Gastroesophageal sphincter (tissue), 4 donors: ENCODE data around the gene EME2. TPM values are rescaled to one million over a fixed set of nuclear protein-coding genes. Genes with fewer than 3 reads are reported as not detected.
A peak's percentile ranks its signal among the peaks of the same experiment; 100 is the strongest.

Source experiments
- ATAC-seq: fragments of 150-250 bp; one replicate; pipeline ENCODE4 v1.9.1; 2016; ENCODE audit warnings: mild to moderate bottlenecking, moderate library complexity
- H3K27ac ChIP-seq, 4 donors: fragments of 200-600 bp; sonication (generic) in 3 of 4; 1 replicate in 3 of 4; 2 replicates in 1 of 4; pipeline ENCODE4 v1.5.1; 2016 to 2019
- H3K27me3 ChIP-seq: fragments of 200-600 bp; sonication (generic); one replicate; pipeline ENCODE4 v1.5.1; 2019
- H3K36me3 ChIP-seq, 2 donors: fragments of 200-600 bp; sonication (generic); one replicate each; pipeline ENCODE4 v1.5.1; 2019; ENCODE audit warnings: control low read depth in 1 of 2
- H3K4me1 ChIP-seq, 3 donors: fragments of 200-600 bp; sonication (generic); 1 replicate in 2 of 3; 2 replicates in 1 of 3; pipeline ENCODE4 v1.5.1; 2016 to 2019; ENCODE audit warnings: control low read depth in 2 of 3
- H3K4me3 ChIP-seq, 2 donors: fragments of 200-600 bp; sonication (generic); one replicate each; pipeline ENCODE4 v1.5.1; 2019; ENCODE audit warnings: mild to moderate bottlenecking in 1 of 2, moderate library complexity in 1 of 2
- H3K9me3 ChIP-seq, 3 donors: fragments of 200-600 bp; sonication (generic); one replicate each; pipeline ENCODE4 v1.5.1; 2017 to 2019; ENCODE audit warnings: control low read depth in 2 of 3
- EP300 ChIP-seq: sonication (generic); formaldehyde crosslinking; IDR thresholded peaks from one replicate; pipeline ENCODE4 v1.6.1; 2017; ENCODE audit warnings: antibody characterized with exemption, mild to moderate bottlenecking
- POLR2A ChIP-seq, 2 donors: fragments of 450-650 bp; IDR thresholded peaks; one replicate each; pipeline ENCODE4 v1.6.1; 2017; ENCODE audit warnings: antibody characterized with exemption in 2 of 2, mild to moderate bottlenecking in 2 of 2, moderate library complexity in 1 of 2
- POLR2AphosphoS5 ChIP-seq: sonication (generic); formaldehyde crosslinking; IDR thresholded peaks from one replicate; pipeline ENCODE4 v1.6.1; 2017; ENCODE audit warnings: antibody characterized with exemption
- WGBS, 2 donors: methylation state at CpG; one replicate each; pipeline ENCODE4 v1.1.5; 2018; ENCODE audit warnings: low coverage in 1 of 2; 5-methylcytosine and 5-hydroxymethylcytosine counted together
- total RNA-seq, 4 donors: library from RNA; depleted of rRNA; stranded (reverse); fragments of >200 nt; gene quantifications; one replicate each; pipeline ENCODE4 v1.1.0, GENCODE V29; 2016
- TF ChIP-seq, protein P1 (sequence below), 4 experiments: fragments of 200-600 bp in 2 of 4; fragments of 450-650 bp in 2 of 4; sonication (generic) in 1 of 4; IDR thresholded peaks; one replicate each; pipeline ENCODE4 v1.5.1; 2017 to 2019; ENCODE audit warnings: antibody characterized with exemption in 4 of 4, mild to moderate bottlenecking in 2 of 4, moderate library complexity in 2 of 4

Gene EME2
- total RNA-seq, 4 donors from 2014 or later = 4.6 to 20.4 (median 7.7) TPM

DNA sequence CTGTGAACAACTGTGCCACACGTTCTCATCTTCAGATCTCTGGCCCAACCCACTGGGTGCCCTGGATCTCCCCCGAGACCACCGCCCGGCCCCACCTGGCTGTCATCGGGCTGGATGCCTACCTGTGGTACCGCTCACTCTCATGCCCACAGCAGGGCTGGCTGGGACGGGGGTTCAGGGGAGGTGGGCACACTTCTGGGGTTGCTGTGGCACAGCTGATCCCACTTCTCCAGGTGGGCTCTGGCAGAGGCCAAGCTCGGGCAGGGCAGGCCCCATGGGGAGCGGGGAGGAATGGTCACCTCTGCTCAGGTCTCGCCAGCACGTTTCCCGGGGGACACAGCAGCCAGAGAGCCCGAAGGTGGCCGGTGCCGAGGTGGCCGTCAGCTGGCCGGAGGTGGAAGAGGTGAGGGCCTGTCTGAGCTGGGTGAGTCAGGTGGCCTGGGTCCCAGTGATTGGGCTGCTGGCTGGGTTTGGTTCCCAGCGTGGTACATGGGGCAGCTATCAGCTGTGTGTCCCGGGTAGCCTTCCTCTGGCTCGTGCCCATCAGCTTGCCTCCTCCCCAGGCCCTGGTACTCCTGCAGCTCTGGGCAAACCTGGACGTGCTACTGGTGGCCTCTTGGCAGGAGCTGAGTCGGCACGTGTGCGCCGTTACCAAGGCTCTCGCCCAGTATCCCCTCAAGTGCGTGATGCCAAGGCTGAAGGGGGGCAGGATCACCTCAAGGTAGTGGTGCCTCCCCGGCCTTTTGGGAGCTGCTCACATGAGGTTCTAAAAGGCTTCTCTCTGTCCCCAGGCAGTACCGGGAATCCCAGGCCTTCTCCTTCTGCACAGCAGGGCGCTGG is 2.6 kb downstream of the EME2 start:
- TF ChIP-seq POLR2AphosphoS5 (no peak), EP300 (no peak), POLR2A (IDR thresholded peaks at IDR 0.05) (no peak)
- TF ChIP-seq, protein P1, sequence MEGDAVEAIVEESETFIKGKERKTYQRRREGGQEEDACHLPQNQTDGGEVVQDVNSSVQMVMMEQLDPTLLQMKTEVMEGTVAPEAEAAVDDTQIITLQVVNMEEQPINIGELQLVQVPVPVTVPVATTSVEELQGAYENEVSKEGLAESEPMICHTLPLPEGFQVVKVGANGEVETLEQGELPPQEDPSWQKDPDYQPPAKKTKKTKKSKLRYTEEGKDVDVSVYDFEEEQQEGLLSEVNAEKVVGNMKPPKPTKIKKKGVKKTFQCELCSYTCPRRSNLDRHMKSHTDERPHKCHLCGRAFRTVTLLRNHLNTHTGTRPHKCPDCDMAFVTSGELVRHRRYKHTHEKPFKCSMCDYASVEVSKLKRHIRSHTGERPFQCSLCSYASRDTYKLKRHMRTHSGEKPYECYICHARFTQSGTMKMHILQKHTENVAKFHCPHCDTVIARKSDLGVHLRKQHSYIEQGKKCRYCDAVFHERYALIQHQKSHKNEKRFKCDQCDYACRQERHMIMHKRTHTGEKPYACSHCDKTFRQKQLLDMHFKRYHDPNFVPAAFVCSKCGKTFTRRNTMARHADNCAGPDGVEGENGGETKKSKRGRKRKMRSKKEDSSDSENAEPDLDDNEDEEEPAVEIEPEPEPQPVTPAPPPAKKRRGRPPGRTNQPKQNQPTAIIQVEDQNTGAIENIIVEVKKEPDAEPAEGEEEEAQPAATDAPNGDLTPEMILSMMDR (IDR thresholded peaks at IDR 0.05) = no peak
- Histone ChIP-seq H3K36me3 (peaks cover 0 to 55% of the 10 kb centered on the region in 2 donors), H3K4me1 (peaks cover 0 to 63% (median 21%) of the 10 kb centered on the region in 3 donors), H3K9me3 (no peaks in the 10 kb centered on the region), H3K27ac (peak overlapping the region in 3 of 4 donors; percentile 96 to 99 (median 98)), H3K4me3 (no peak overlapping the region), H3K27me3 (no peaks in the 10 kb centered on the region)
- WGBS, 2 donors = 80% methylated on average over 1 of the region's 30 CpGs; no CpG with 5 or more reads in 1 of the 2 donors
- ATAC-seq = no peak

DNA sequence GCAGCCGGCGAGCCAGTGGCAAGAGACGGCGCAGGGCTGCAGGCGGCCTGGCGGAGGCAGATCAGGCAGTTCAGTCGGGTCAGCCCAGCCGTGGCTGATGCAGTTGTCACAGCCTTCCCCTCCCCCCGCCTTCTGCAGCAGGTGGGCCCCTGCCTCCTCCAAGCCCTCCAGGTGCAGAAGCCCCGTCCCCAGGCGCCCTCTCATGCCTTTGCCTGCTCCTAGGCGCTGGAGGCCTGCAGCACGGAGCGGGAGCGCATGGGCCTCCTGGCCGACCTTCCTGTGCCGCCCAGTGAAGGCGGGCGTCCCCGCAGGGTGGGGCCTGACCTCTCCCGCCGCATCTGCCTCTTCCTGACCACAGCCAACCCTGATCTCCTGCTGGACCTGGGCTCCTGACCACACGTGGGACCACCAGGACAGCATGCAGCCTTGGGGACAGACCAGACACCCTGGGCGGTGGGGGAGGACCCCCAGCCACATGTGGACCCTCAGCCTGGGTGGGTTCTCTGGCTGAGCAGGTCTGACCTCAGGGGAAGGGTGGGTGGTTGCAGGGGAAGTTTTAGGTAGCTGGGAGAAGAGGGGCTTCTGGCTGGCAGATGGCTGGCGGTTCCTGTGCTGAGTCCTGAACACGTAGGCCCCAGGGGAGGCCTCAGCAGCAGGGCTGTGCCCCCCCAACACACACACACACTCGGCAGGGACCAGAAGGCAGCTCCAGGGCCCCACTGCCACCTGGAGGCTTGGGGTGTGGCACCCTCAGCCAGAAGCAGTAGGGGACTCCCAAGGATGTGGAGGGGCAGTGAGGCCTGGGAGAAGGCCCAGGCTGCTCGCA is 3.4 kb downstream of the EME2 start:
- TF ChIP-seq POLR2AphosphoS5 (no peak), POLR2A (IDR thresholded peaks at IDR 0.05) (no peak), EP300 (no peak)
- TF ChIP-seq, protein P1 (IDR thresholded peaks at IDR 0.05) = no peak
- WGBS, 2 donors = no CpG with 5 or more reads among the region's 28 CpGs
- Histone ChIP-seq H3K4me3 (no peak overlapping the region), H3K27me3 (no peaks in the 10 kb centered on the region), H3K27ac (no peak overlapping the region), H3K36me3 (peaks cover 0 to 64% of the 10 kb centered on the region in 2 donors), H3K4me1 (peaks cover 0 to 64% (median 22%) of the 10 kb centered on the region in 3 donors), H3K9me3 (no peaks in the 10 kb centered on the region)
- no peak for ATAC-seq

DNA sequence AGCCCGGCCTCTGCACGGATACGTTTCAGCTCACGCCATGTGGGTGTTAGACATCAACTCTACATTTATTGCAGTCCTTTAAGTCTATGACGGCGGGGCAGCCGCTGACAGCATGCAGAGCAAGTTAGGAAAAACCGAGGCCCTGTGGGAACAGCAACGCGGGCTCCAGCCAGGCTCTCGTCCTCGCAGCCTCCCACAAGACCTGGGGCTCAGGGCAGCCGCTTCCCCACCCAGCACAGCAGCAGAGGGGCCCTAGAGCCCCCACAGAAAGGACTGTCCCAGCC is 4.0 kb downstream of the EME2 start:
- Histone ChIP-seq H3K27me3 (no peaks in the 10 kb centered on the region), H3K27ac (no peak overlapping the region), H3K36me3 (peaks cover 0 to 64% of the 10 kb centered on the region in 2 donors), H3K9me3 (no peaks in the 10 kb centered on the region), H3K4me1 (peaks cover 3 to 67% (median 28%) of the 10 kb centered on the region in 3 donors), H3K4me3 (no peak overlapping the region)
- no peak for ATAC-seq
- WGBS, 2 donors = 30% methylated on average over 2 of the region's 13 CpGs; no CpG with 5 or more reads in 1 of the 2 donors
- TF ChIP-seq, protein P1 (IDR thresholded peaks at IDR 0.05) = no peak
- TF ChIP-seq POLR2A (IDR thresholded peaks at IDR 0.05) (no peak), POLR2AphosphoS5 (no peak), EP300 (no peak)

DNA sequence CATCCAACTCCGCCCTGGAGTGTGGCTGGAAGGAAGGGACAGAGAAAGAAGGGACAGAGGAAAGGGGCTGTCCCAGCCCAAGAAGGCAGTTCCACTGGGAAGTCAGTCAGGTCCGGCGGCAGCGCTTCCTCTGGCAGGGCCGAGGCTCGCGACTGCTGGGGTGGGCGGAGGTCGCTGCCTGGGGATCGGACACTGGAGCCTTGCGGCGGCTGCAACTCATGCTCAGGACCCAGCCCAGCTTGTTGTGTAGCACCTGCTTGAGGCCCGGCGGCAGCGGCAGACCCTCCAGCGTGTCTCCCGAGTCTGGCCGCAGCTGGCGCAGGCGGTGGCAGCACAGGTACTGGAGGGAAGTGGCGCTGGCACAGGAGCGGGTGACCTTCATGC is 4.4 kb downstream of the EME2 start:
- Histone ChIP-seq H3K4me3 (no peak overlapping the region), H3K4me1 (peaks cover 3 to 66% (median 29%) of the 10 kb centered on the region in 3 donors), H3K9me3 (no peaks in the 10 kb centered on the region), H3K36me3 (peaks cover 0 to 64% of the 10 kb centered on the region in 2 donors), H3K27ac (no peak overlapping the region), H3K27me3 (no peaks in the 10 kb centered on the region)
- no peak for ATAC-seq
- WGBS, 2 donors = 80% methylated on average over 2 of the region's 22 CpGs; no CpG with 5 or more reads in 1 of the 2 donors
- TF ChIP-seq, protein P1 (IDR thresholded peaks at IDR 0.05) = no peak
- no peak for TF ChIP-seq POLR2A (IDR thresholded peaks at IDR 0.05)
